SK-N-SH (cell line): ENCODE measurements around the gene CYSTM1.

Experiments
- CTCF ChIP-seq: fragments of 200-600 bp; sonication (generic); IDR thresholded peaks from 2 replicates; pipeline ENCODE4 v1.6.1; 2017; ENCODE audit warnings: antibody characterized with exemption, mild to moderate bottlenecking, moderate library complexity
- FOSL2 ChIP-seq: IDR thresholded peaks from 2 replicates; pipeline ENCODE4 v1.4.0; 2012; ENCODE audit warnings: low read depth, mild to moderate bottlenecking, moderate library complexity, borderline replicate concordance
- FOXM1 ChIP-seq: IDR thresholded peaks from 2 replicates; pipeline ENCODE4 v1.4.0; 2012; ENCODE audit warnings: low read depth, mild to moderate bottlenecking
- PBX3 ChIP-seq: IDR thresholded peaks from 2 replicates; pipeline ENCODE4; 2012
- POLR2AphosphoS5 ChIP-seq: IDR thresholded peaks from 2 replicates; pipeline ENCODE4 v1.6.1; 2012; ENCODE audit warnings: low read depth, low read length
- USF2 ChIP-seq: fragments of 150-350 bp; IDR thresholded peaks from 2 replicates; pipeline ENCODE4 v1.6.1; 2017; ENCODE audit warnings: antibody characterized with exemption, low read length, low read depth, borderline replicate concordance
- ZBTB33 ChIP-seq: IDR thresholded peaks from 2 replicates; pipeline ENCODE4 v1.4.0; 2012; ENCODE audit warnings: low read depth, borderline replicate concordance
- TF ChIP-seq, protein P1 (sequence below): IDR thresholded peaks from 2 replicates; pipeline ENCODE4 v1.6.1; 2012; ENCODE audit warnings: mild to moderate bottlenecking, low read depth, low read length, moderate library complexity

DNA sequence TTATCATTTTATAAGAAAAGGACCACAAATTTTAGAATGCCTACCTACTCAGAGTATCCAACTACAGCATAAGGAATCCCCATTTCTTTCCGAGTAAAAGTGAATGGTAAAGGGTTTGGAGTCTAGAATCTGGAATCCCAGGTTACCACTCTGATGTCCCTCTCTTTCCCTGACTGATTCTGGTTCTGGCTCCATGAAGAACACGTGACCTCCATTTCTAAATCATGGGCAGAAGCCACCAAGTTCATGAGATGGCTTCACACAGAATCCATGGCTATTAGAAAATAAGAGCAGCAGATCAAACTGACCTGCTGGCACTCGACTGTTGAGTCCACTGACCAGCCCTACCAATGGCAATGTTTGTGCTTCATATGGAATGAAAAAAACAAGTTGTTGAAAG, 87.2 kb downstream of the CYSTM1 start:
- TF ChIP-seq CTCF (no peak), FOXM1 (no peak), USF2 (no peak), FOSL2 (no peak), PBX3 (no peak), POLR2AphosphoS5 (no peak), ZBTB33 (no peak)
- TF ChIP-seq, protein P1, sequence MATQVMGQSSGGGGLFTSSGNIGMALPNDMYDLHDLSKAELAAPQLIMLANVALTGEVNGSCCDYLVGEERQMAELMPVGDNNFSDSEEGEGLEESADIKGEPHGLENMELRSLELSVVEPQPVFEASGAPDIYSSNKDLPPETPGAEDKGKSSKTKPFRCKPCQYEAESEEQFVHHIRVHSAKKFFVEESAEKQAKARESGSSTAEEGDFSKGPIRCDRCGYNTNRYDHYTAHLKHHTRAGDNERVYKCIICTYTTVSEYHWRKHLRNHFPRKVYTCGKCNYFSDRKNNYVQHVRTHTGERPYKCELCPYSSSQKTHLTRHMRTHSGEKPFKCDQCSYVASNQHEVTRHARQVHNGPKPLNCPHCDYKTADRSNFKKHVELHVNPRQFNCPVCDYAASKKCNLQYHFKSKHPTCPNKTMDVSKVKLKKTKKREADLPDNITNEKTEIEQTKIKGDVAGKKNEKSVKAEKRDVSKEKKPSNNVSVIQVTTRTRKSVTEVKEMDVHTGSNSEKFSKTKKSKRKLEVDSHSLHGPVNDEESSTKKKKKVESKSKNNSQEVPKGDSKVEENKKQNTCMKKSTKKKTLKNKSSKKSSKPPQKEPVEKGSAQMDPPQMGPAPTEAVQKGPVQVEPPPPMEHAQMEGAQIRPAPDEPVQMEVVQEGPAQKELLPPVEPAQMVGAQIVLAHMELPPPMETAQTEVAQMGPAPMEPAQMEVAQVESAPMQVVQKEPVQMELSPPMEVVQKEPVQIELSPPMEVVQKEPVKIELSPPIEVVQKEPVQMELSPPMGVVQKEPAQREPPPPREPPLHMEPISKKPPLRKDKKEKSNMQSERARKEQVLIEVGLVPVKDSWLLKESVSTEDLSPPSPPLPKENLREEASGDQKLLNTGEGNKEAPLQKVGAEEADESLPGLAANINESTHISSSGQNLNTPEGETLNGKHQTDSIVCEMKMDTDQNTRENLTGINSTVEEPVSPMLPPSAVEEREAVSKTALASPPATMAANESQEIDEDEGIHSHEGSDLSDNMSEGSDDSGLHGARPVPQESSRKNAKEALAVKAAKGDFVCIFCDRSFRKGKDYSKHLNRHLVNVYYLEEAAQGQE, result no peak
